Activated CD4-positive, alpha-beta T cell treated with anti-CD3 and anti-CD28 coated beads, Interleukin-10, Interleukin-2, amounts not matched to agents 100 ng/mL and 50 ng/mL, durations not matched to agents 16 hours and 8 hours (primary cell): ENCODE measurements around the gene NAV2.
"Not testable (repeated sequence)": the region's sequence is repeated elsewhere in the genome, so short reads cannot be mapped to it uniquely, and the experiment has no call there.

ENCODE experiments used
- DNase-seq: peaks from one replicate; pipeline ENCODE4 v3.0.0-alpha.2; 2020

Gene NAV2

DNA sequence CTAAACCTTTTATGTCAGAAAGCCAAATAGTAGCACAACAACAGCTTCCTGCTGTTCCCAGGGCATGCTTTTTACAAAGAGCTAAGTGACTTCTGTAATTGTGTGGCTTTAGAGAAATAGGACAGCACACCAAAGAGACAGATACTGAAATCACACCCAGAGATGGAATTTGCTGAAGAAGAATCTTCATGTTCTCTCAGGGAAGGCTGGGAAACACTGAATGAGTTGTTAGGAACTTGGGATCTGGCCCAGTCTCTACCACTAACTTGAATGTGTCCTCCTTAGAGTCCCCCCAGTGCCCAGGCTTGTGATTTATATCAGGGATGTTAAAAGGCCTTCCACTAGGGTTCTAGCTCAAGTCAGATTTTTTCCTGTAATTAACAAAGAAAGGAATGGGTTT is 272.5 kb downstream of the NAV2 start:
- no peak for DNase-seq

DNA sequence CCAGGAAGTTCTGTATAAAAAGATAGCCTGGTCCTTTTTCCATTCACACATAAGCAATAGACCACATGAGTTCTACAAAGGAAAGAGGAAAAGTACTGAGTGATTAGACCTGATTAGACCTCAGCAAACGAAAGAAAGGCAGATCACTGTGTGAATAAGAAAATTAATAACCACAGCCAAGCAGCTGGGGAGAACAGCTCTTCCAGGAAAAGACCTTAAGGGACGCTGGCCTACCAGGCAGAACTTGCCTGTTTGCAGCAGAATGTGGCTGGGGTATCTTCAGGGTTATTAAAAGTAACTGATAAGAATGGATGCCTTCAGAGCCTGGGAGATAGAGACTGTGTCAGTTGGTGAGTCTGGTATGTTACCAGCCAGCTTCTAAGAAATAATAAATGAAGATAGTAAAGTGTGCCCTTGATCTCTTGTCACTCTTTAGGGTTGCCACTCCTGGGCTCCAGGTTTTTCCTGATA is 274.7 kb downstream of the NAV2 start:
- no peak for DNase-seq

DNA sequence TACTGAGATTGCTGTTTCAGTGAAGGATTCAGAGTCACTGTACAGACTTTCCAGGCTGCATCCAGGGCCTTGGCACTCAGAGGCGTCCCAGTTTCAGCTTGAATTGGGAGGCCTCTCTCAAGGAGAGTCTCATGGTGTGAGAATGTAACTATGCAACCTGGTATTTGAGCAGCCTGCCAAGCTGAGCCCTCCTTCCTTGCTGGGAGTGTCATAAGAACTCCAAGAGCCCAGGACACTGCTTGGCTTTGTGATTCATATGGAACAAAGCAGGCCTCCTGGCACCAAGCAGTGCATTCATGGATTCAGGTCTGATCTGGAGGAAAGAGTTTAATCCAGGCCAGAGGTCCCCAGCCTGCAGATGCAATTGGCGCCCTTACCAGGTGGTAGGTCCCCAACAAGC is 276.0 kb downstream of the NAV2 start:
- DNase-seq = no peak

DNA sequence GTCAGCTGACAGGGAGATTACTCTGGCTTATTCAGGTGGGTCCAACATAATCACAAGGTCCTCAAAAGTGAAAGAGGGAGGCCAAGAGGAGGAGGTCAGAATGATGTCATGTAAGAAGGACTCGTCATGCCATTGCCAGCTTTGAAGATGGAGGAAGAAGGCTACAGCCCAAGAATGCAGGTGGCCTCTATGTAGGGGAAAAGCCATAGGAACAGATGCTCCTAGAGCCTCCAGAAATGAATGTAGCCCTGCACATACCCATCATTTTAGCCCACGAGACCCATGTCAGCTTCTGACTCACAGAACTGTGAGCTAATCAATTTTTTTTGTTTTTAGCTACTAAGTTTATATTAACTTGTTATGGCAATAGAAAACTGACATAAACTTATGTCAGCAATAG is 276.6 kb downstream of the NAV2 start:
- no peak for DNase-seq

DNA sequence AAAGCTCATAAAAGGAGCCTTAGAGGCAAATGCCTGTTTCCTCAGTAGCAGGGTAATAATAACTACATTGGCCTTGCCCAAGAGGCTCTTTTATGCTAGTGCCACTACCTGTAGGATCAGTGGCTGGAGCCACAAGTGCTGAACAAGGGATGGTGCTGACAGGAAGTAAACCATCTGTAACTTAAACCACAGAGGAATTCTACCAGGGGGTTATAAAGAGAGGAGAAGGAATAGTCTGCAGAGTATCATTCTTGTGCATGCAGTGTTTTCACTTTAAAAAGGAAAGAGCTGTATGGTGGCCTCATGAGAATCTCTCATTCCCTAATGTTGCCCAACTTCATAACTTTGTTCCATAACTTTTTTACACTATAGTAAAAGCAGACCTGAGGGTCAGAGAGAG is 279.5 kb downstream of the NAV2 start:
- no peak for DNase-seq

DNA sequence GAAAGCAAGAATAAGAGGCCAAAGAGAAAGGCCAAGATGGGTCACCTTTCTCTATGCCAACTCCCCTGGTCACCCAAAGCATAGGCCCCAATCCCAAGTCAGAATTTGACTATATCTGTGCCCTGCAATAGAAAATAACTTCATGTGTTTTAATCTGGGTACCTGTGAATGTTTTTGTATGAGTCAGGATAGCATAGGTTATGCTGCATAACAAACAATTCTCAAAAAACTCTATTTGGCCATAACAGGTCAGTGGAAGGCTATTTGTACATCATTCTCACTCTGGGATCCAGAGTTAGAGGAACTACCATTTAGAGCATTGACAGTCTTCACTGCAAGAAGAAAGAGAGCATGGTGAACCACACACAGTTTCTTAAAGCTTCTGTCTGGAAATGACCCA is 280.4 kb downstream of the NAV2 start:
- DNase-seq = no peak

DNA sequence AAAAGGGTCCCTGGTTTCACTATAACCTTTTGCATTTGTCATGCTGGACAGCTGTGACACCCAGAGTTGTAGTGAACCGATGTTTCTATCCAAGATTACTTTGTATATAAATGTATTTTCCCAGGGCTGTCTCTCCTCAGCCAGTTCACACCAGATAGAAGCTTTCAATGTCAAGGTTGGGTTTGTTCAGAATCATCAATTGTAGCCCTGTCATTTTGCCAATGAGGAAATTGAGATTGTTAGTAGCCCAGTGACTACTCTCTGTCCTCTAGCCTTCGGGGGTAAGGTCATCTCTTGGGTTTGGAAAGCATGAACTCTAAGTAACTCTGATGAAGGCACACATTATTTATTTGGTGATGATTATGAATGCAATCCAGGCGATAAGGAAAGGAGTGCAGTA is 282.0 kb downstream of the NAV2 start:
- DNase-seq = no peak

DNA sequence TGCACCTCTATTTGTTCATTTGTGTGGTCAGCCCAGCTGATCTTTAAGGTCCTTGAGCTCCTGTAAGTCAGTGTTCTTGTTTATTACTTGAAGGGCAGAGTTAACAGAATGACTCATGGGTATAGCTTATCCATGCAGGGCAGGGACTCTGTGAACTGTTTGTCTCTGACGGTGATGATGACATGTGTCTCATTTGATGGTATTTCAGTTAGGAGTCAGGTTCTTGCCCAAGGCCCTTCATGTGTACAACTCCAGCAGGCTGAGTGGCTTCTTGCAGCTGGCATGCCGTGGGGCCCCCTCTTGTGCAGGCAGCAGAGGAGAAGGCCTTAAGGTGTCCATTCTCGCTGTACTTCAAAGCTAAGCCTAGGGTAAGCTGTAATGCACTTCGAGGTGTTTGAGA is 282.5 kb downstream of the NAV2 start:
- no peak for DNase-seq

DNA sequence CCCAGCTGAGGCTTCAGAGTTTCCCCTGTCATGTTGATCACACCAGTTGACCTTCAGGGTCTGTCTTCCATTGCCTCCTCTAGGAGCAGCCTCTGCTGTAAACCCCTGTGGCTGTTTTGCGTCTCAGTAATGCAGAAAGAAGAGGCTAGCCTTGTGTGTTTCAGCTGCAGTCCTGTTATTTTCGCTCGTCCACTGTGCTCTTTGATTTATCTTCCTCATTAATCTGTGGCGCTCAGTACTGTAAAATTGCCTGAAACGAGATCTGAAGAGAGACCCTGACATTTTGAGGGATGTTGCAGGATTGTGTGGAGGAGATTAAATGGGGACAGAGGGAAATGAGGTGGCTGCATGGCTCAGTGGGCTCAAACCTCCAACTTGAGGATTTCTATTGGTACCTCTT is 283.9 kb downstream of the NAV2 start:
- no peak for DNase-seq

DNA sequence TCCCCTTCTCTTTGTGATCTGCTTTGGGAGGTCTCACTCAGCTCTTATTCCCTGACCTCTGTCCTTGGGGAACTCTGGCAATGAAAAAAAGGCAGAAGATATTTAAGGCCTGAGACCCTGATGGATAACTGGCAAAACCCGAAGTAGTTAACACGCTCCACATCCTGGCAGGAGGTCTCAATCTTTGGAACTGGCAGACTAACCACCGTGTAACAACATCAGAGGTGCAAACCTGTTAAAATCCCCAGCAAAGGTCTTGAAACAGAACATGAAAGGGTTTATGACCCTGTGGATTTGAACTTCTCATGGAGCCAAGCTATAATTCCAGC is 287.3 kb downstream of the NAV2 start:
- no peak for DNase-seq

DNA sequence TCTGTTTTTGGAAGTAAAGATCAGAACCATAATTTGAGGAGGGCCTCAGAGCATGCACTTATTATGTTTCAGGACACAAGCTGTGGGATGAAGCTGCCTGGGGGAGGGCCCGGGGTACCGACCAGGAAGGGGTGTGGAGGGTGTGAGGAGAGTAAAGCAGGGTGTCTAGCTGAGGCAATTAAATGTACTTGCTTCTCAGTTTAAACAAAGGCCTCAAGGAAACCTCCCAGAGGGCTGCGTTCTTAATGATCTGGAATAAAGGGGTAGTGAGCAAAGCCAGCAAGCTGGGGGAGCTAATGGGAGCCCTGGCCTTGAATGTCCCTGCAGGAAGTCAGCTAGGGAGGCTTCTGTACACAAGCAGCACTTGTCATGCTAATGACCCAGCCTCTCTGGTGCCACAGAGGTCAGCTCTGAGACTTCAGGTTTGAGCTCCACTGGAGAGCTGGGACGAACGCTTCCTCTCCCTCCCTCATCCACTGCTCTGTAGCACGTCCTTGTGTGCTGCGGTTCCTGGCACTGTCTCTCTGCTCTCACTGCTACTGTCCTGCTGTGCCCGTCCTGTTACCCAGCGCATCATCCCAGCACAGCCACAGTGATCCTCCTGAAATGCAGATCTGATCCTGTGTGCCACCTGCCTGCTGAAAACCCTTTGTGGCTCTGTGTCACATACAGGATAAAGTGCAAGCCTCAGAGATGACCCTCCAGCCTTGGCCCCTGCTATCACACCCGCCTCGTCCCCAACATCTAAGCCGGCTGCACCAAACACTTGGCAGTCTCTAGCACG is 287.9 kb downstream of the NAV2 start:
- DNase-seq = no peak

DNA sequence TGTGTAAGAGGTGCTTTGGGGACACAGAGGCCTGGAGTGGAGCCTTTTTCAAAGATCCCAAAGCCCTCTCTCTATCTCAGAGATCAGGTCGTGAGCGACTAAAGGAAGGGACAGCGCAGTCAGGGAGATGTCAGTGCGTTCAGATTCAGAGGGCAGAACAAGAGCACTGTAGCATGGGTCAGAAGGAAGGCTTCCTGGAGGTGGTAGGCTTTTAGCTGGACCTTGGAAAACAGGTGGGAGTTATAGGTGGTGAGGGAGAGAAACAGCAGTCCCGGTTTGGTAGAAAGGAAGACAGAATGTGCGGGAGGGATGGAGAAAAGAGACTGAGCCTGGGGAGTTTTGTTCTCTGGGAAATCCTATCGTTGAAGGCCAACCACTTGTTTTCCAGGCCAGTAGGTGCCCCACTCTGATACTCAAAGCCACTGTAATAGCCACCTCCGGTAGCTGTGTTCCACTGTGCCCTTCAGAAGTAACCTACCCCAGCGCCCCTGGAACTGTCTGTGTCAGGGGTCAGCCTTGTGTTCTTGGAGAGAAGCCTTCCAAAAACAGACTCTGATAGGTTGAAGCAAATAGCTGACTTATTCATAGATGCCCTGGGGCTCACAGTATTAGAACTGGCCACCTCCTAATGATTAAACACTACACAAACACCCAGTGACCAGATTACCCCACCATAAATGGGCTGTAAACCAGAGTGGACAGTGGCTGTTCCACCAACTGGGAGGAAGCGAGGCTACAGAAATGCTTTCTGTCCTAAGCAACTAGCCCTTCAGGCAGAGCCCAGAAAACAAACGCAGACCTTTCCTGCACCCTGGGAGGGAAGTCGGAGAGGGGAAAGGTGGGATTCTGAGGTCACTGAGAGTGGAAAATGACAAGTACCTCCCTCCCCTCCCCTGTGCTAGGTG is 289.9 kb downstream of the NAV2 start:
- DNase-seq = no peak

DNA sequence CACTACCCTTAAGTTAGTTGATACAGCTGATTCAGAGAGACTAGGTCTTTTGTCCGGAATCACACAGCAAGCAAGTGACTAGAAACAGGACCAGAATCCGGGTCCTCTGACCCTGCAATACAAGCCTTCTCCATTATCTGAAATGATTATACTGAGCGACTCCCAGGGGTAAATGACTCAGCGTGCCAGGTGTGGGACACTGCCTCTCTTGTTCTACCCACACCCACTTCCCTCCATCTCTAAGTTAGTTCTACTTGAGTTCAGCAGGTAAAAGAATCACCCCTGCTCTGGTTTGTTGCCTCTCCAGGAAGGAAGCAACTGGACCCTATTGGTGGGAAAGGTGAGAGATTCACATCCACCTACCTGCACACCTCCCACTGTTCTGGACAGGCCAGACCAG is 290.7 kb downstream of the NAV2 start:
- DNase-seq = no peak

DNA sequence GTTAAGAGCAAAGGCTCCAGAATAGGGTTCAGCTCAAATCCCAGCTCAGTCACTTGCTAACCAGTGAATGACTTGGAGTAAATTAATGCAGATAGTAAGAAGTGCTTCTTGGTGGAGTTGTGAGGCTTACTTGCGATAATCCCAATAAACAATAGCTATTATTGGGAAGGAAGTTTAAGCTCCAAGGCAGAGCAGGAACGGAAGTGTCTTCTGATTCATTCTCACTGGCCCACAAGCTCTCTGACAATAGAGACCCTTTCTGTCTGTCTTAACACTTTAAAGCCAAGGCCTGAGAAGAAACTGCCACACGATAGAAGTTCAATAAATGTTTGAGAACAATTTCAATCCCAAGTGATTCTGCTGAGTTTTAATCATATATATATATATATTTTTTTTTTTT is 292.2 kb downstream of the NAV2 start:
- no peak for DNase-seq

DNA sequence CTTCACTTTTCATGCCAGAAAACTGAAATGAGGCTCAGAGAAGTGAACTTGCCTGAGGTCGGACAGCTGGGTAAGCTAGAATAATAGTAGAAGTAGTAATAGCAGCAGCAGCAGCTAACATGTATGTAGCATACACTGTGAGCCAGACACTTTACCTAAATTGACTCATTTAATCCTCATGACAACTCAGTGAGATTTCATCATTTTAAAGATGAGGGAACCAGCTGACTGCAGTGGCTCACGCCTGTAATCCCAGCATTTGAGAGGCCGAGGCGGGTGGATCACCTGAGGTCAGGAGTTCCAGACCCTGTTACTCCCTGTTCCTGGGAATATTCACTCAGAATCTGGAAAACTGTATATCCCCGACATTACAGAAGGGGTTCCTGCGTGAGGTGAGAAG is 293.1 kb downstream of the NAV2 start:
- DNase-seq = no peak

DNA sequence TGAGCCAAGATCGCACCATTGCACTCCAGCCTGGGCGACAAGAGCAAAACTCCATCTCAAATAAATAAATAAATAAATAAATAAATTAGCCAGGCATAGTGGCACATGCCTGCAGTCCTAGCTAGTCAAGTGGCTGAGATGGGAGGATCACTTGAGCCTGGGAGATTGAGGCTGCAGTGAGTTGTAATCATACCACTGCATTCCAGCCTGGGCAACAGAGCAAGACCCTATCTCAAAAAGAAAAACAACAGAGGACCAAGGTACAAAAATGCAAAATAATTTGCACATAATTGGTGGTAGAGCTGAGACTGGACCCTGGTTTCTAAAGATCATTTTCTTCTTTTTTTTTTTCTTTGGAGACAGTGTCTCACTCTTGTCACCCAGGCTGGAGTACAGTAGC is 294.0 kb downstream of the NAV2 start:
- not testable (repeated sequence) for DNase-seq

DNA sequence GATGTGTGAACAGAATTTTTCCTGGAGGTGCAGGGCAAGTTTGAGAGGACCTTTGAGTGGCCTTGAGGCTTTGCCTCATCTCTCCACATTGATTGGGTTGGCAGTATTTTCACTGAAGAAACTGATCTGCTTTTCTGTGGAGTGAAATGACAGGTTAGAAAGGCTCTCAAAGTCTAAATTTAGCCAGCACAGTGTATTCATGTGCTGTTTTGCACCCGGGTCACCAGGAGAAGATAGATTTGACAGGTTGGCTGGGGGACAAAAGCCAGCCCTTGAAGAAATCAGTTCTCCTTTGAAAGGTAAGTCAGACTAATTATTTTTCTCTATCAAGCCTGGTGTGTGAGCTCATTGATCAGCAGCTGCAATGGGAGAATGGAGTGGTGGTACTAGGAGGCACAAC is 294.7 kb downstream of the NAV2 start:
- DNase-seq = no peak

DNA sequence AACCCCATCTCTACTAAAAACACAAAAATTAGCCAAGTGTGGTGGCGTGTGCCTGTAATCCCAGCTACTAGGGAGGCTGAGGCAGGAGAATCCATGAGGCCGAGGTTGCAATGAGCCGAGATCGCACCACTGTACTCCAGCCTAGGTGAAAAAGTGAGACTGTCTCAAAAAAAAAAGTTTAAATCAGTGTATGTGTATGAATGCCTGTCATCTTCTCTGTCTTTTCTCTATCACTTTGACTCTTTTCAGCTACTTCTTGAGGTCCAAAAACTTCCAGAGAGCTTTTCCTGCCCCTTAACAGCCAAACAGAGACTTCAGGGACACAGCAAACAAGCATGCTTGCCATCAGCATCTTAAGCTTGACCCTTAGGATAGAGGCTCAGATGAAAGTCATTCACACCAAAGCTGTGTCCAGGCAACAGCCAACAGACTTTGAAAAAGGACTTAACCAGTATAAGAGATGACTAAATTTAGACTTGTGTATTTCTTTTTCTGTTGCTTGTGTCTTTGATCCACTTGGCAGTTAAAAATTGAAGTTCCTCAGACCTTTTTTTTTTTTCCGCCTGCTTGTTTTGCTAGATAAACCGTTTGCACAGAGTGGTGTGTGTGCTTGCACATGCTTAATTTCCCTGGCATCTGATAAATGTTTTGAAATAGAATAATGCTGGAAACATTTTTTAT is 295.7 kb downstream of the NAV2 start:
- DNase-seq = no peak

DNA sequence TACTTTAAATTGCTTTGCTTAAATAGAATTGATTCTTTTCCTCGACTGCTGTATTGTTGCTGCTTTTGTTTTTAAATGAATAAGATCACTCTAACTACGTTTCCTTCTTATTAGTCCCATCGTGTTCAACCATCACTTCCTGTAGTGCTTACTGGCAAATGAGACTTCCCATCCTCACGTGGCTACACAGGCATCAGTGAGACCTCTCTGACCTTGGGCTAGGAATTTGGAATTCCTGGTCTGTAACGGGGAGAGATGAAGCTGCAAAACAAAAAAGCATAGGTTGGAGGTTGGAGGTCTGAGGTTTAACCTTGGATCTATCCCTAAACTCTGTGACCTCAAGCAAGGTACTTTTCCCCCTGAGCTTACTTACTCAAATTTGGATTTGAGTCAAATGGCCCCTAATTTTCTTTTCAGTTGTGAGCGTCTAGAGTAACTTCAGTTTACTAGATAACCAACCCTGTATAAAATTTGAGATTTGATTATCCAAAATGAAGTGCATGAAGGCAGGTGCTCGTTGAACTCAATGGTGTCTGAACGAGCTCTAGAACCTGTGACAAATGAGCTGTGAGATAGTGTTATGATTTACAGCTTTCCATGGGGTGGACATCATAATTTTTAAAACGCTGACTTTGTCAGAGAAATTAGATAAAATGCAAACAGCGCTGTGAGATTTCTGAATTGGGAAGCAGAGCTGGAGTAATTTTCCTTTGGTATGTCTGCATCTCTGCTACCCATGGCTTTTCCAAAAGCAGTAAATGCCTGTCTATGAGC is 296.4 kb downstream of the NAV2 start:
- no peak for DNase-seq

DNA sequence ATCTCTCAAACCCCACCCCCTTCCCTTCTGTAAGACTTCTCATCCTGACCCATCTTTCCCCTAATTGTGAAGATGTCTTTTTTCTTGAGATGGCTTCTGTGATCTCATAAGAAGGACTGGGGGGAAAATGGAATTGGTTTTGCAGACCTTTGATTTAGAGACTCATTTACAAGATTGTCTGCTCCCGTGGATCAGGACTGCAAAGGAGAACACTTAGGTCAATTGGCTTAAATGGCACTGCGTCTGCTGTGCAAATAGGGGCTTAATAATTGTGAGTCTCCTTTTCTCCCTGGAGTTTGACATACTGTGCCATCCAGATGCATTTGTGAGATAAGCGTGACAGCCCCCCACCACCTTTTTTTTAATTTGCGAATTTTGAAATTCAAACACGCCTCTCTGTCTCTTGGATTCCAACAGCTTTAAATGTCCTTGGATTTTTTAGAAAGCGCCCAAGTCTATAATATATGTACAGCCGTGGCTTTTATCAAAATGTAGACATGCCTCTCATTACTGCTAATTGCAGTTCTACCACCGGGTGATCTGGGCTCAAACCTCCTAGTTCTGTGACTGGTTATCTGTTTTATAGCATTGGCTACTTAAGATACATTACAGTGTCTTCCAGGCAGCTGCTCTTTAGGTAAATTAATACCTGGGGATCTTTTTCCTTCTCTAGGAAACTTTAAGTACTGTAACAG is 297.7 kb downstream of the NAV2 start:
- DNase-seq = no peak

DNA sequence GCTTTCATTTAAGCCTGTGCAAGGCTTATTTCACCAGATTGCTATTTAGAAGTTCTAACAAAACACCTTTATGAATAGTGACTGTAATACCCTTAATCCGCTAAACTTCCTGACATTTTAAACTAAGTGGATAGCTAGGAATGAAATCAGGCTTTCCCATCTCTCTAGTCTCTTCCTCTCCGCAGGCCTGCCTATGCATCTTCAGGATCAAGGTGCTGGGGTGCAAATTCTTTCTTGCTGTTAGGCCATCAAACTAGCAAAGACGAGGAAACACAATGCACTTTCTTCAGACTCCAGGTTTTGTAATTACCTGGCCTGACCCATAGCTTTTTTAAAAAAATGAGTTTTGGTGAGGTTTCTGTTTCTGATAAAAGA is 298.2 kb downstream of the NAV2 start:
- DNase-seq = no peak

DNA sequence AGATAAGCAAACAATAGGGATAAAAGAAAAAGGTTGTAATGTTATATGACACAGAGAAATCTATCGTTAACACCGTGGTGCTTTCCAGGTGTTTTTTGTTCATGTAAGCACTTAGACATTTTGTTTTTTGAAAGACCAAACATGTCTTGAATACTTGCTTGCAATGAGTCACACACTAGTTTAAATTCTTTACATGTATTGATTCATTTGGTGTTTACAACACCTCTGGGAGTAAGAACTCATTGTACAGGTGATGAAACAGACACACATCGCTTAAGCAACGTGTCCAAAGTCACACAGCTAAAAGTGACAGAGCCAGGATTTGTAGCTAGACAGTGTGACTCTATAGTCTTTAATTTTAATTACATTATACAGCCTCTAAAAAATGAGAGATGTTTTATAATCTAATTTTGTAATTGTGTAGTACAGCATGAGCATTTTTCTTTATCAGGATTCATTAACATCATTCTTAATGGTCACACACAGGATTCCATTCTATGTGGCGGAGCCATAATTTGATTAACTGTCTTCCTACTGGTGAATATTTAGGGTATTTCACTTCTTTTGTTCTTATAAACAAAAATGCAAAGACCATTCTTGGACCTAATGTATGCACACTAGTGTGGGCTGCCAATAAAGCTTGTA is 298.8 kb downstream of the NAV2 start:
- DNase-seq = no peak
